MCF 10A (cell line): ENCODE results near the gene RPS29. TPM values are rescaled to one million over a fixed set of nuclear protein-coding genes. Genes with fewer than 3 reads are reported as not detected.
A peak's percentile ranks its signal among the peaks of the same experiment; 100 is the strongest.

ENCODE experiments used
- BruUV-seq: library from RNA; stranded (reverse); fragments of 400-500 nt; replicated peaks from 2 replicates; lab custom pipeline; 2021; lab: Mats Ljungman, UMichigan
- CTCF ChIA-PET: fragments of 300-600 bp; sonication (Branson Sonifier 250); formaldehyde crosslinking; extraction: SDS; loops from one replicate; lab custom pipeline; 2021; ENCODE audit warnings: antibody characterized with exemption, inconsistent platforms; lab: Yijun Ruan, JAX
- POLR2A ChIA-PET: fragments of 300-600, 350-650 bp; sonication (Branson Sonifier 250); formaldehyde crosslinking; extraction: SDS; loops from one replicate; lab custom pipeline; 2020; ENCODE audit warnings: antibody characterized with exemption, inconsistent platforms; lab: Yijun Ruan, JAX
- DNase-seq: peaks from one replicate; pipeline ENCODE4 v3.0.0-alpha.2; 2018; ENCODE audit not compliant: unreplicated experiment
- H3K27ac Mint-ChIP-seq: one replicate; pipeline ENCODE4 v1.8.0; 2022; ENCODE audit warnings: mild to moderate bottlenecking, low read depth, mixed read lengths; ENCODE audit not compliant: unreplicated experiment
- H3K27me3 Mint-ChIP-seq: one replicate; pipeline ENCODE4 v1.8.0; 2022; ENCODE audit warnings: mixed read lengths; ENCODE audit not compliant: insufficient read depth, unreplicated experiment
- H3K36me3 Mint-ChIP-seq: one replicate; pipeline ENCODE4 v1.8.0; 2022; ENCODE audit warnings: mild to moderate bottlenecking, moderate library complexity, mixed read lengths; ENCODE audit not compliant: insufficient read depth, unreplicated experiment
- H3K4me1 Mint-ChIP-seq: one replicate; pipeline ENCODE4 v1.8.0; 2022; ENCODE audit warnings: mixed read lengths; ENCODE audit not compliant: insufficient read depth, unreplicated experiment
- H3K4me3 Mint-ChIP-seq: one replicate; pipeline ENCODE4 v1.8.0; 2022; ENCODE audit warnings: mild to moderate bottlenecking, moderate library complexity, mixed read lengths; ENCODE audit not compliant: unreplicated experiment
- H3K9me3 Mint-ChIP-seq: one replicate; pipeline ENCODE4 v1.8.0; 2022; ENCODE audit warnings: mixed read lengths; ENCODE audit not compliant: unreplicated experiment
- intact Hi-C: fragments of 100-400 bp; cut with micrococcal nuclease; formaldehyde crosslinking; loops from 2 replicates; pipeline ENCODE4 v1.14.1; 2022
- total RNA-seq: library from RNA; stranded (reverse); gene quantifications from 2 replicates; pipeline ENCODE4 v1.2.3, GENCODE V29; 2022
- TF ChIP-seq, protein P1 (sequence below): fragments of 200-600 bp; IDR thresholded peaks from one replicate; pipeline ENCODE4 v1.8.0; 2022; ENCODE audit warnings: antibody characterized with exemption, mild to moderate bottlenecking; ENCODE audit not compliant: unreplicated experiment

Gene RPS29
- total RNA-seq, 1 experiment from 2014 or later: 1,499 TPM

DNA sequence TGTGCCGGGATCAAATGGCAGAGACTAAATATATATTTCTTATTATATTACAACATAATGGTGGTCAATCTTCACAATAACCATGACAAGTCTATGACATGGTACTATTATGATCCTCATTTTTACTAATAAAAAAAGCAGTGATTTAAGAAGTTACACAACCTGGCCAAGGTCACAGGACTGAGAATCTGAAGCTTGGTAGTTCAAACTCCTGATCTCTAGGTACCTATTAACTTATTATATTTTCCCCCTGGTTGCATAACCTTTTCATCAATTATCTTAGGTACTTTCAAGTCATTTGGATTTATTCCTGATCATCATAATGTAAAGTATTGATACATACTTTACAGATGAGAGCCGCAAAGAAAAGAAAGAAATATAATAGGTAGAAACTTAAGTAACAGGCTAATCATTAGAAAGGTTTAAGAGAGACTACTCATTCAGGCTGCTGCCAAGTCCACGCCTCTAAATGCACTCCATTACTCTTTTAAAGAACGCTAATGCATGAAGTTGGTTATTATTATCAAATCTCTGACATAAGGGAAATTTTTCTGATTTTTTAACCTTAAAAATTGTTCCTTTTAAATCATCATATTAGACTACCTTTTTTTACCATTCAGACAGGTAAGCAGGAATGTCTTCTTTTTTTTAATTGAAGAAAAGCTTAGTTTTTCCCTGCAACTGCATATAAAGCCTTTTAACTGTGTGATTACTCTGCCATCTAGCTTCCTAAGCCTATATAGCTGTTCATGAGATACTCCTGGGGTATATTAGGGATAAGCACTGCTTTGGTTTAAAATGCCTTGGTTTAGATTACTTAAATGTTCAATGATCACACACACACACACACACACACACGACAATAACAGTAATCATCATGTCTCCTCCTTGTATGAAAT lies 35.6 kb downstream of the RPS29 start:
- BruUV-seq: no TSS peak
- intact Hi-C loops: loop anchor here (1.0 to 10.0 kb wide), 2 partner anchors 88 to 376 kb away; no protein-coding TSS in a partner anchor
- ChIA-PET POLR2A (no interaction called here), CTCF (interaction anchor here (0.7 to 4.4 kb wide), 15 partner anchors 11 to 1634 kb away, joined by 3 to 28 read pairs (median 3); no protein-coding TSS in a partner anchor)
- no peak overlapping the region for H3K4me3 Mint-ChIP-seq
- H3K27me3 Mint-ChIP-seq: no peaks in the 10 kb centered on the region
- DNase-seq: no peak
- TF ChIP-seq, protein P1, sequence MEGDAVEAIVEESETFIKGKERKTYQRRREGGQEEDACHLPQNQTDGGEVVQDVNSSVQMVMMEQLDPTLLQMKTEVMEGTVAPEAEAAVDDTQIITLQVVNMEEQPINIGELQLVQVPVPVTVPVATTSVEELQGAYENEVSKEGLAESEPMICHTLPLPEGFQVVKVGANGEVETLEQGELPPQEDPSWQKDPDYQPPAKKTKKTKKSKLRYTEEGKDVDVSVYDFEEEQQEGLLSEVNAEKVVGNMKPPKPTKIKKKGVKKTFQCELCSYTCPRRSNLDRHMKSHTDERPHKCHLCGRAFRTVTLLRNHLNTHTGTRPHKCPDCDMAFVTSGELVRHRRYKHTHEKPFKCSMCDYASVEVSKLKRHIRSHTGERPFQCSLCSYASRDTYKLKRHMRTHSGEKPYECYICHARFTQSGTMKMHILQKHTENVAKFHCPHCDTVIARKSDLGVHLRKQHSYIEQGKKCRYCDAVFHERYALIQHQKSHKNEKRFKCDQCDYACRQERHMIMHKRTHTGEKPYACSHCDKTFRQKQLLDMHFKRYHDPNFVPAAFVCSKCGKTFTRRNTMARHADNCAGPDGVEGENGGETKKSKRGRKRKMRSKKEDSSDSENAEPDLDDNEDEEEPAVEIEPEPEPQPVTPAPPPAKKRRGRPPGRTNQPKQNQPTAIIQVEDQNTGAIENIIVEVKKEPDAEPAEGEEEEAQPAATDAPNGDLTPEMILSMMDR: peak; percentile 35
- no peaks in the 10 kb centered on the region for H3K9me3 Mint-ChIP-seq
- H3K36me3 Mint-ChIP-seq: no peaks in the 10 kb centered on the region
- no peaks in the 10 kb centered on the region for H3K4me1 Mint-ChIP-seq
- H3K27ac Mint-ChIP-seq: no peak overlapping the region

DNA sequence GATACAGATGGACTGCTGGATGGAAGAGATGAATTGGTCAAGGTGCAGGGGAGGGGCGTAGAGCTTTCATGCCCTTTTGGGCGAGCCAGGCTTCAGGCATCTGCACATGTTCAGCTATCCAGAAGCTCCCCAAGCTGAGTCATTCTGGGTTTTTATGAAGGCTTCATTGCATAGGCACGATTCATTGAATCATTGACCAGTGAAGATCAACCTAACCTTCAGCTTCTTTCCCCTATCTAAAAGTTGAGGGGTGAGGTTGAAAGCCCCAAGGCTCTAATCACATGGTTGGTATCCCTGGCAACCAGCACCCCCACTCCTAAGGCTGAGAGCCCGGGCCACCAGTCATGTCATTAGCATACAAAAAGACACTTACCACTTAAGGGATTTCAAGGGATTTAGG lies 36.3 kb downstream of the RPS29 start:
- CTCF ChIA-PET: interaction anchor here (0.7 to 4.4 kb wide), 8 partner anchors 10 to 244 kb away, joined by 3 to 28 read pairs (median 4); no protein-coding TSS in a partner anchor
- TF ChIP-seq, protein P1: no peak
- POLR2A ChIA-PET: no interaction called here
- Mint-ChIP-seq H3K27ac (no peak overlapping the region), H3K4me3 (no peak overlapping the region), H3K4me1 (peaks cover 2% of the 10 kb centered on the region), H3K27me3 (no peaks in the 10 kb centered on the region), H3K36me3 (no peaks in the 10 kb centered on the region), H3K9me3 (no peaks in the 10 kb centered on the region)
- BruUV-seq: no TSS peak
- DNase-seq: peak; percentile 4
- intact Hi-C loops: loop anchor here (1.0 to 10.0 kb wide), 2 partner anchors 88 to 375 kb away; no protein-coding TSS in a partner anchor

DNA sequence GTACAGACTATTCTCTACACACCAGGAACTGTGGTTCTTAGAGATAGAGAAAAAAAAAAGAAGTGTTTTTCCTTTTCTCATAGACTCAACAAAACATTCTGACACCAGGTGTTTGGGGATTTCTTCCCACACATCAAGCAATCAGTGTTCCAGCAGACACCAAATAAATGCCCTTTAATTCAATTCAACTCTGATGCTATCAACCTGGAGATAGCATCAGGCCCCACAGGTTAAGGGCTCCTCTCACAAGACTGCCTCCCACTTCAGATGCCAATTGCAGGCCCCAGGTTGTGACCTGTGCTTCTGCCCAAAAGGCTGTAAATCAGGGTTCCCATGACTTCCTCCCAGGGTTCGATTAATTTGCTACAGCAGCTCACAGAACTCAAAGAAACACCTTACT lies 36.7 kb downstream of the RPS29 start:
- DNase-seq: no peak
- CTCF ChIA-PET: interaction anchor here (0.7 to 4.4 kb wide), 9 partner anchors 10 to 243 kb away, joined by 3 to 28 read pairs (median 4); no protein-coding TSS in a partner anchor
- intact Hi-C loops: no loop called here
- H3K36me3 Mint-ChIP-seq: no peaks in the 10 kb centered on the region
- no peaks in the 10 kb centered on the region for H3K9me3 Mint-ChIP-seq
- peaks cover 4% of the 10 kb centered on the region for H3K4me1 Mint-ChIP-seq
- H3K4me3 Mint-ChIP-seq: no peak overlapping the region
- TF ChIP-seq, protein P1: no peak
- no peaks in the 10 kb centered on the region for H3K27me3 Mint-ChIP-seq
- POLR2A ChIA-PET: no interaction called here
- BruUV-seq: no TSS peak
- H3K27ac Mint-ChIP-seq: no peak overlapping the region

DNA sequence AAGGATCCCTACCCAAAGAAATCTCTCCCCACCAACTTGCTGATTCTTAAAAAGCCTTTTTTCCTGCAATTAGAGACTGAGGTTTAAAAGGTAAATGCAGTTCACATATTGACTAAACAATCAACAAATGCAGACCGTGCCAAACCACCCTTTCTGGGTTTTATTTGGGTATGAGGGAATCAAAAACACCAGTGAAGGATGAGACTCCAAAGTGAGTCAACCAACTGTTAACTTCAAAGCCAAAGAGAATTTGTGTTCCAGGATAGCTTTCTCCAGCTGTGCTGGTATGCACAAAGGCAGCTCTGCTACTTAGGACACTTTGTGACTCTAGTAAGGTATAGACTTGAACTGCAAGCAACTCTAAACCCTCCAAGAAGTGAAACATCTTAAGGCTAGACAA lies 39.4 kb downstream of the RPS29 start:
- no peak for DNase-seq
- Mint-ChIP-seq H3K4me1 (peaks cover 4% of the 10 kb centered on the region), H3K9me3 (no peaks in the 10 kb centered on the region), H3K27ac (no peak overlapping the region), H3K36me3 (no peaks in the 10 kb centered on the region), H3K27me3 (no peaks in the 10 kb centered on the region), H3K4me3 (no peak overlapping the region)
- TF ChIP-seq, protein P1: no peak
- ChIA-PET CTCF (interaction anchor here (0.5 kb wide), 1 partner anchor 78 kb away, joined by 4 read pairs; no protein-coding TSS in a partner anchor), POLR2A (no interaction called here)
- BruUV-seq: no TSS peak
- intact Hi-C loops: no loop called here
